ENCODE results near the gene RHOF.

The RHOF gene

GRCh38 chr12:121753844-121754264 lies 39.6 kb downstream of the RHOF start:
- TF ChIP-seq CTCF (IDR thresholded peaks at IDR 0.05; ENCODE audit: insufficient read depth, low read length, poor library complexity, severe bottlenecking): no peak
- Histone ChIP-seq H3K36me3 (ENCODE audit: control insufficient read depth, insufficient read depth, low read length) (peaks cover 4% of the 10 kb centered on the region), H3K27me3 (replicated peaks; ENCODE audit: control insufficient read depth, insufficient read depth, low read length) (no peaks in the 10 kb centered on the region), H3K4me3 (replicated peaks; ENCODE audit: low read depth, low read length) (no peak overlapping the region)
- DNase-seq (ENCODE audit: extremely low read depth, insufficient read length): no peak

GRCh38 chr12:121751749-121752351 lies 41.6 kb downstream of the RHOF start:
- H3K27me3 ChIP-seq (replicated peaks; ENCODE audit: control insufficient read depth, insufficient read depth, low read length): no peaks in the 10 kb centered on the region
- no peak for DNase-seq (ENCODE audit: extremely low read depth, insufficient read length)
- peaks cover 4% of the 10 kb centered on the region for H3K36me3 ChIP-seq (ENCODE audit: control insufficient read depth, insufficient read depth, low read length)
- no peak for TF ChIP-seq CTCF (IDR thresholded peaks at IDR 0.05; ENCODE audit: insufficient read depth, low read length, poor library complexity, severe bottlenecking)
- no peak overlapping the region for H3K4me3 ChIP-seq (replicated peaks; ENCODE audit: low read depth, low read length)

- H3K36me3 ChIP-seq (ENCODE audit: control insufficient read depth, insufficient read depth, low read length): peaks cover 4% of the 10 kb centered on the region
These were observed 42.5 kb downstream of the RHOF start for GRCh38 chr12:121751034-121751433.

GRCh38 chr12:121750507-121750955 lies 43.0 kb downstream of the RHOF start:
- Histone ChIP-seq H3K36me3 (ENCODE audit: control insufficient read depth, insufficient read depth, low read length) (peaks cover 4% of the 10 kb centered on the region), H3K27me3 (replicated peaks; ENCODE audit: control insufficient read depth, insufficient read depth, low read length) (no peaks in the 10 kb centered on the region), H3K4me3 (replicated peaks; ENCODE audit: low read depth, low read length) (no peak overlapping the region)
- DNase-seq (ENCODE audit: extremely low read depth, insufficient read length): no peak
- no peak for TF ChIP-seq CTCF (IDR thresholded peaks at IDR 0.05; ENCODE audit: insufficient read depth, low read length, poor library complexity, severe bottlenecking)

More at GRCh38 chr12:121751034-121751433, 42.5 kb downstream of the RHOF start:
- TF ChIP-seq CTCF (IDR thresholded peaks at IDR 0.05; ENCODE audit: insufficient read depth, low read length, poor library complexity, severe bottlenecking): no peak
- no peak for DNase-seq (ENCODE audit: extremely low read depth, insufficient read length)
- Histone ChIP-seq H3K4me3 (replicated peaks; ENCODE audit: low read depth, low read length) (no peak overlapping the region), H3K27me3 (replicated peaks; ENCODE audit: control insufficient read depth, insufficient read depth, low read length) (no peaks in the 10 kb centered on the region)

GRCh38 chr12:121749267-121749666 lies 44.2 kb downstream of the RHOF start:
- H3K36me3 ChIP-seq (ENCODE audit: control insufficient read depth, insufficient read depth, low read length): peaks cover 7% of the 10 kb centered on the region
- DNase-seq (ENCODE audit: extremely low read depth, insufficient read length): no peak
- no peaks in the 10 kb centered on the region for H3K27me3 ChIP-seq (replicated peaks; ENCODE audit: control insufficient read depth, insufficient read depth, low read length)
- TF ChIP-seq CTCF (IDR thresholded peaks at IDR 0.05; ENCODE audit: insufficient read depth, low read length, poor library complexity, severe bottlenecking): no peak
- no peak overlapping the region for H3K4me3 ChIP-seq (replicated peaks; ENCODE audit: low read depth, low read length)
